H9 (cell line): ENCODE results near the gene SNRNP48. TPM values are rescaled to one million over a fixed set of nuclear protein-coding genes. Genes with fewer than 3 reads are reported as not detected.

Experiments
- DNase-seq: peaks from one replicate; pipeline ENCODE4 v3.0.0-alpha.2; 2017
- H2AFZ ChIP-seq: one replicate; pipeline ENCODE4 v1.6.1; 2013; ENCODE audit warnings: mild to moderate bottlenecking, low read length, control low read depth, moderate library complexity
- H2AK5ac ChIP-seq: 2 replicates; pipeline ENCODE4 v1.6.1; 2013; ENCODE audit warnings: low read length, control low read depth, mixed read lengths; ENCODE audit not compliant: insufficient read length
- H2BK120ac ChIP-seq: one replicate; pipeline ENCODE4 v1.6.1; 2013; ENCODE audit warnings: low read depth, mild to moderate bottlenecking, low read length, control low read depth, inconsistent platforms; ENCODE audit not compliant: poor library complexity, severe bottlenecking
- H2BK12ac ChIP-seq: 2 replicates; pipeline ENCODE4 v1.6.1; 2013; ENCODE audit warnings: low read length, control low read depth, mixed read lengths, low read depth; ENCODE audit not compliant: insufficient read length
- H2BK15ac ChIP-seq: 2 replicates; pipeline ENCODE4 v1.6.1; 2013; ENCODE audit warnings: low read depth, low read length, control low read depth
- H2BK20ac ChIP-seq: one replicate; pipeline ENCODE4 v1.6.1; 2013; ENCODE audit warnings: low read depth, mild to moderate bottlenecking, low read length, control low read depth, inconsistent platforms; ENCODE audit not compliant: poor library complexity, severe bottlenecking
- H2BK5ac ChIP-seq: 2 replicates; pipeline ENCODE4 v1.6.1; 2013; ENCODE audit warnings: low read length, control low read depth, mixed read lengths; ENCODE audit not compliant: insufficient read length
- H3K14ac ChIP-seq: 2 replicates; pipeline ENCODE4 v1.6.1; 2013; ENCODE audit warnings: low read length, control low read depth; ENCODE audit not compliant: insufficient read depth
- H3K18ac ChIP-seq: 2 replicates; pipeline ENCODE4 v1.6.1; 2013; ENCODE audit warnings: low read depth, mild to moderate bottlenecking, mixed read lengths, low read length, control low read depth; ENCODE audit not compliant: insufficient read length
- H3K23ac ChIP-seq: 2 replicates; pipeline ENCODE4 v1.6.1; 2013; ENCODE audit warnings: low read length, control low read depth, mixed read lengths, low read depth; ENCODE audit not compliant: insufficient read length
- H3K23me2 ChIP-seq: 2 replicates; pipeline ENCODE4 v1.6.1; 2013; ENCODE audit warnings: low read depth, mild to moderate bottlenecking, mixed read lengths, low read length, control low read depth; ENCODE audit not compliant: insufficient read length, poor library complexity, severe bottlenecking
- H3K27ac ChIP-seq: 2 replicates; pipeline ENCODE4 v1.5.1; 2013; ENCODE audit warnings: low read length, control low read depth, mixed read lengths, low read depth; ENCODE audit not compliant: insufficient read length
- H3K27me3 ChIP-seq: 2 replicates; pipeline ENCODE4 v1.6.1; 2013; ENCODE audit warnings: low read length, control low read depth, inconsistent platforms; ENCODE audit not compliant: insufficient read depth
- H3K4ac ChIP-seq: 2 replicates; pipeline ENCODE4 v1.6.1; 2013; ENCODE audit warnings: low read depth, mild to moderate bottlenecking, control low read depth, inconsistent platforms, low read length, moderate library complexity
- H3K4me1 ChIP-seq: 2 replicates; pipeline ENCODE4 v1.6.1; 2013; ENCODE audit warnings: low read length, control low read depth, inconsistent platforms; ENCODE audit not compliant: insufficient read depth
- H3K4me2 ChIP-seq: 2 replicates; pipeline ENCODE4 v1.6.1; 2013; ENCODE audit warnings: low read length, control low read depth, mixed read lengths; ENCODE audit not compliant: insufficient read length, insufficient read depth
- H3K56ac ChIP-seq: 2 replicates; pipeline ENCODE4 v1.6.1; 2013; ENCODE audit warnings: low read depth, mild to moderate bottlenecking, mixed read lengths, low read length, control low read depth; ENCODE audit not compliant: insufficient read length
- H3K79me1 ChIP-seq: 2 replicates; pipeline ENCODE4 v1.6.1; 2013; ENCODE audit warnings: low read depth, mild to moderate bottlenecking, moderate library complexity, low read length, control low read depth, inconsistent platforms; ENCODE audit not compliant: insufficient read depth, poor library complexity, severe bottlenecking
- H3K79me2 ChIP-seq: 2 replicates; pipeline ENCODE4 v1.6.1; 2013; ENCODE audit warnings: low read length, control low read depth, inconsistent platforms; ENCODE audit not compliant: insufficient read depth
- H3K9ac ChIP-seq: 2 replicates; pipeline ENCODE4 v1.6.1; 2013; ENCODE audit warnings: low read length, control low read depth, mixed read lengths; ENCODE audit not compliant: insufficient read length; ENCODE audit errors: extremely low read depth
- H3K9me3 ChIP-seq: one replicate; pipeline ENCODE4 v1.6.1; 2013; ENCODE audit warnings: low read depth, low read length, inconsistent platforms; ENCODE audit not compliant: control insufficient read depth
- H3T11ph ChIP-seq: one replicate; pipeline ENCODE4 v1.6.1; 2013; ENCODE audit warnings: mild to moderate bottlenecking, low read length, control low read depth, inconsistent platforms
- H4K20me1 ChIP-seq: one replicate; pipeline ENCODE4 v1.6.1; 2013; ENCODE audit not compliant: control insufficient read depth, insufficient read length, insufficient read depth
- H4K5ac ChIP-seq: 2 replicates; pipeline ENCODE4 v1.6.1; 2013; ENCODE audit warnings: low read depth, mild to moderate bottlenecking, mixed read lengths, low read length, control low read depth; ENCODE audit not compliant: insufficient read length
- H4K8ac ChIP-seq: replicated peaks from 2 replicates; pipeline ENCODE4 v1.6.1; 2013; ENCODE audit warnings: low read length, control low read depth, mixed read lengths, low read depth; ENCODE audit not compliant: insufficient read length
- H4K91ac ChIP-seq: 2 replicates; pipeline ENCODE4 v1.6.1; 2013; ENCODE audit warnings: low read depth, mild to moderate bottlenecking, moderate library complexity, mixed read lengths, low read length, control low read depth; ENCODE audit not compliant: insufficient read length
- H3K27ac Mint-ChIP-seq, 3 experiments: 2 replicates in 2 of 3; 3 replicates in 1 of 3; pipeline ENCODE4 v1.8.0; 2020 to 2021; ENCODE audit warnings: mixed read lengths in 3 of 3, mild to moderate bottlenecking in 1 of 3, moderate library complexity in 1 of 3
- H3K27me3 Mint-ChIP-seq: 2 replicates; pipeline ENCODE4 v1.8.0; 2021; ENCODE audit warnings: low read depth, mild to moderate bottlenecking, moderate library complexity, mixed read lengths
- H3K36me3 Mint-ChIP-seq, 3 experiments: 2 replicates in 2 of 3; 3 replicates in 1 of 3; pipeline ENCODE4 v1.8.0; 2020 to 2021; ENCODE audit warnings: low read depth in 3 of 3, mixed read lengths in 3 of 3; ENCODE audit not compliant: insufficient read depth in 1 of 3
- H3K4me1 Mint-ChIP-seq, 2 experiments: 2 replicates each; pipeline ENCODE4 v1.8.0; 2020; ENCODE audit warnings: mixed read lengths in 2 of 2
- H3K4me3 Mint-ChIP-seq, 2 experiments: 2 replicates in 1 of 2; 3 replicates in 1 of 2; pipeline ENCODE4 v1.8.0; 2020 to 2021; ENCODE audit warnings: mild to moderate bottlenecking in 2 of 2, mixed read lengths in 2 of 2, moderate library complexity in 1 of 2
- H3K9me3 Mint-ChIP-seq, 2 experiments: 2 replicates in 1 of 2; 3 replicates in 1 of 2; pipeline ENCODE4 v1.8.0; 2020; ENCODE audit warnings: mild to moderate bottlenecking in 2 of 2, mixed read lengths in 2 of 2, moderate library complexity in 1 of 2
- WGBS: extraction: QIAGEN DNeasy Blood & Tissue Kit; methylation state at CpG from one replicate; pipeline ENCODE4 v1.1.7; 2013; ENCODE audit warnings: missing lambda C conversion rate, low lambda C conversion rate, mixed read lengths; ENCODE audit not compliant: insufficient read length; ENCODE audit errors: extremely low coverage; 5-methylcytosine and 5-hydroxymethylcytosine counted together
- total RNA-seq: library from RNA; stranded (reverse); gene quantifications from 2 replicates; pipeline ENCODE4 v1.2.1, GENCODE V29; 2021
- TF ChIP-seq, protein P1 (sequence below): fragments of 200-600 bp; sonication (generic); conservative IDR thresholded peaks from 3 replicates; pipeline ENCODE4 v1.8.0; 2021; ENCODE audit warnings: antibody characterized with exemption, mild to moderate bottlenecking

SNRNP48 gene
- total RNA-seq, 1 experiment from 2014 or later = 16.9 TPM

DNA sequence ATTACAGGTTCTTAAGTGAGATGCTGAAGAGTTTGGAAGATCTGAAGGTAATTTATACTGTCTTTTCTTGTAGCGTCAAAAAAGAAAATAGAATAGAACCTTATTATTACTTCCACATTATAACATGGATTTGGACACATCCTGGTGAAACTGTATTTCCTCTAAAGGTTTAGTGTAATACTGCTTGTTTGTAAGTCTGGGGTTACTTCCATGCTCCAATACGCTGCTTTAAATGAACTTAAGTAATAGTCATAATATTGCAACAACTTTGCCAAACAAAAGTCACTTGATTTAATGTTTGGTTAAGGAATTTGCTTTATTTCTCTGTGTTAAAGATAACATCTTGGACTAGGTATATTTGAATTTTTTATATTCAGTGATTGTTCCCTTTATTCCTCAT lies 11.5 kb upstream of the SNRNP48 start:
- Histone ChIP-seq H3K27ac (no peak overlapping the region), H2BK15ac (no peak overlapping the region), H3K4ac (no peak overlapping the region), H2AK5ac (no peak overlapping the region), H2BK12ac (no peak overlapping the region), H3K79me1 (no peaks in the 10 kb centered on the region), H3K9me3 (no peaks in the 10 kb centered on the region), H3K4me2 (no peak overlapping the region), H3K9ac (no peak overlapping the region), H3K4me1 (no peaks in the 10 kb centered on the region), H3T11ph (no peak overlapping the region), H3K14ac (no peak overlapping the region), H2BK120ac (no peak overlapping the region), H3K23me2 (no peaks in the 10 kb centered on the region), H3K27me3 (no peaks in the 10 kb centered on the region), H2AFZ (no peak overlapping the region), H3K79me2 (no peaks in the 10 kb centered on the region), H4K8ac (no peak overlapping the region), H3K18ac (no peak overlapping the region), H2BK20ac (no peak overlapping the region), H3K56ac (no peak overlapping the region), H4K20me1 (no peaks in the 10 kb centered on the region), H4K91ac (no peak overlapping the region), H2BK5ac (no peak overlapping the region), H3K23ac (no peak overlapping the region), H4K5ac (no peak overlapping the region)
- H3K4me1 Mint-ChIP-seq = no peaks in the 10 kb centered on the region
- peaks cover 20 to 59% (median 31%) of the 10 kb centered on the region in 3 experiments; a peak in 6 of 7 replicates for H3K36me3 Mint-ChIP-seq
- H3K4me3 Mint-ChIP-seq = no peak overlapping the region
- H3K9me3 Mint-ChIP-seq = no peaks in the 10 kb centered on the region
- no peak overlapping the region for H3K27ac Mint-ChIP-seq
- no peaks in the 10 kb centered on the region for H3K27me3 Mint-ChIP-seq
- no CpG with 5 or more reads among the region's 2 CpGs for WGBS
- TF ChIP-seq, protein P1, sequence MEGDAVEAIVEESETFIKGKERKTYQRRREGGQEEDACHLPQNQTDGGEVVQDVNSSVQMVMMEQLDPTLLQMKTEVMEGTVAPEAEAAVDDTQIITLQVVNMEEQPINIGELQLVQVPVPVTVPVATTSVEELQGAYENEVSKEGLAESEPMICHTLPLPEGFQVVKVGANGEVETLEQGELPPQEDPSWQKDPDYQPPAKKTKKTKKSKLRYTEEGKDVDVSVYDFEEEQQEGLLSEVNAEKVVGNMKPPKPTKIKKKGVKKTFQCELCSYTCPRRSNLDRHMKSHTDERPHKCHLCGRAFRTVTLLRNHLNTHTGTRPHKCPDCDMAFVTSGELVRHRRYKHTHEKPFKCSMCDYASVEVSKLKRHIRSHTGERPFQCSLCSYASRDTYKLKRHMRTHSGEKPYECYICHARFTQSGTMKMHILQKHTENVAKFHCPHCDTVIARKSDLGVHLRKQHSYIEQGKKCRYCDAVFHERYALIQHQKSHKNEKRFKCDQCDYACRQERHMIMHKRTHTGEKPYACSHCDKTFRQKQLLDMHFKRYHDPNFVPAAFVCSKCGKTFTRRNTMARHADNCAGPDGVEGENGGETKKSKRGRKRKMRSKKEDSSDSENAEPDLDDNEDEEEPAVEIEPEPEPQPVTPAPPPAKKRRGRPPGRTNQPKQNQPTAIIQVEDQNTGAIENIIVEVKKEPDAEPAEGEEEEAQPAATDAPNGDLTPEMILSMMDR = no peak
- DNase-seq = no peak
